ENCODE results near the gene UACA.

UACA gene

GRCh38 chr15:70617911-70618287, 145.5 kb downstream of the UACA start:
- TF ChIP-seq CTCF (IDR thresholded peaks at IDR 0.05), result no peak

GRCh38 chr15:70617076-70617910, 146.1 kb downstream of the UACA start:
- TF ChIP-seq CTCF (IDR thresholded peaks at IDR 0.05), result no peak

GRCh38 chr15:70615435-70616310, 147.7 kb downstream of the UACA start:
- TF ChIP-seq CTCF (IDR thresholded peaks at IDR 0.05), result no peak

GRCh38 chr15:70614221-70614620, 149.1 kb downstream of the UACA start:
- no peak for TF ChIP-seq CTCF (IDR thresholded peaks at IDR 0.05)

GRCh38 chr15:70613271-70613670, 150.1 kb downstream of the UACA start:
- TF ChIP-seq CTCF (IDR thresholded peaks at IDR 0.05), result no peak

- TF ChIP-seq CTCF (IDR thresholded peaks at IDR 0.05), result no peak
Measured at GRCh38 chr15:70611286-70611685, 152.1 kb downstream of the UACA start.

- TF ChIP-seq CTCF (IDR thresholded peaks at IDR 0.05), result no peak
Measured at GRCh38 chr15:70610541-70610940, 152.8 kb downstream of the UACA start.
